DMS114 treated with DMSO at 0.1 percent for 48 hours (cell line): ENCODE results near the gene MPIG6B.
A peak's percentile ranks its signal among the peaks of the same experiment; 100 is the strongest.

Experiments used
- DNase-seq: peaks from one replicate; lab custom pipeline; 2025; ENCODE audit not compliant: unreplicated experiment; lab: John Stamatoyannopoulos, UW

MPIG6B gene

GRCh38 chr6:31736768-31737314 lies 13.7 kb downstream of the MPIG6B start:
- DNase-seq = no peak

- no peak for DNase-seq
Measured at GRCh38 chr6:31737315-31737990, 14.3 kb downstream of the MPIG6B start.

- DNase-seq = no peak
Measured at GRCh38 chr6:31737991-31738979, 15.1 kb downstream of the MPIG6B start.

- DNase-seq = peak; percentile 100
Measured at GRCh38 chr6:31739639-31740396, 16.6 kb downstream of the MPIG6B start, which contains the start of gene MSH5. Gene MSH5, plus strand, starts transcription at chr6:31740005. Its CDS starts 462 bp downstream, at chr6:31740467.

- DNase-seq = no peak
Measured at GRCh38 chr6:31740397-31741223, 17.4 kb downstream of the MPIG6B start.

GRCh38 chr6:31741815-31742214 lies 18.6 kb downstream of the MPIG6B start:
- no peak for DNase-seq

GRCh38 chr6:31742894-31743293 lies 19.7 kb downstream of the MPIG6B start:
- DNase-seq = no peak

GRCh38 chr6:31744422-31744821 lies 21.2 kb downstream of the MPIG6B start:
- no peak for DNase-seq

GRCh38 chr6:31749301-31750036 lies 26.3 kb downstream of the MPIG6B start:
- DNase-seq = no peak

GRCh38 chr6:31750411-31751022 lies 27.3 kb downstream of the MPIG6B start:
- no peak for DNase-seq

- DNase-seq = no peak
Measured at GRCh38 chr6:31752739-31753319, 29.7 kb downstream of the MPIG6B start.

- DNase-seq = no peak
Measured at GRCh38 chr6:31758281-31758680, 35.1 kb downstream of the MPIG6B start.

GRCh38 chr6:31760790-31761189 lies 37.6 kb downstream of the MPIG6B start:
- DNase-seq = no peak

- DNase-seq = no peak
Measured at GRCh38 chr6:31761343-31761742, 38.2 kb downstream of the MPIG6B start.

GRCh38 chr6:31762356-31762755 lies 39.2 kb downstream of the MPIG6B start, which contains the start of gene SAPCD1:
Gene SAPCD1, plus strand, starts transcription at chr6:31762656. Its CDS starts 399 bp downstream, at chr6:31763055.
- no peak for DNase-seq

- no peak for DNase-seq
Measured at GRCh38 chr6:31762878-31763618, 39.9 kb downstream of the MPIG6B start.

GRCh38 chr6:31763619-31763940 lies 40.4 kb downstream of the MPIG6B start:
- no peak for DNase-seq

- no peak for DNase-seq
Measured at GRCh38 chr6:31764198-31764597, 41.0 kb downstream of the MPIG6B start.
